Motor neuron (in vitro differentiated cells): ENCODE data around the gene DCUN1D1. TPM values are rescaled to one million over a fixed set of nuclear protein-coding genes. Genes with fewer than 3 reads are reported as not detected.

Experiments
- ATAC-seq, 8 experiments: fragments of 200-7000 bp; cut with Tn5 transposase; replicated peaks in 6 of 8; 2 replicates each; pipeline ENCODE4 v1.8.0; 2021; ENCODE audit warnings: mild to moderate bottlenecking in 8 of 8, moderate library complexity in 8 of 8
- H3K27ac ChIP-seq, 2 donors: fragments of 250-450 bp; sonication (Bioruptor Pico); 2 replicates each; pipeline ENCODE4 v1.9.0; 2021; ENCODE audit warnings: antibody characterized with exemption in 2 of 2, mild to moderate bottlenecking in 2 of 2, moderate library complexity in 1 of 2
- H3K4me1 ChIP-seq, 2 donors: fragments of 250-450 bp; sonication (Bioruptor Pico); replicated peaks in 1 of 2; 2 replicates each; pipeline ENCODE4 v1.6.1; 2021; ENCODE audit warnings: antibody characterized with exemption in 2 of 2, mild to moderate bottlenecking in 2 of 2, moderate library complexity in 1 of 2
- H3K4me3 ChIP-seq, 5 donors: fragments of 250-450 bp; sonication (Bioruptor Pico); 2 replicates each; pipeline ENCODE4 v1.9.0; 2021; ENCODE audit warnings: antibody characterized with exemption in 5 of 5, mild to moderate bottlenecking in 5 of 5, moderate library complexity in 4 of 5
- WGBS, 10 experiments: fragments of 450-650 bp; shearing (Covaris generic); methylation state at CpG; one replicate each; pipeline ENCODE4 v1.0.0; 2022; 5-methylcytosine and 5-hydroxymethylcytosine counted together
- in situ Hi-C, 9 experiments: fragments of 400-800 bp; cut with MboI; loops; one replicate each; pipeline ENCODE4 v1.15.0; 2021; ENCODE audit warnings: low sequenced_read_pairs in 9 of 9, low pct_unique_long_range_greater_than_20kb in 2 of 9; ENCODE audit not compliant: unreplicated experiment in 9 of 9
- total RNA-seq, 8 experiments: library from RNA; unstranded; fragments of 300-600 nt; gene quantifications; 2 replicates each; pipeline versions ENCODE4 v1.2.3 to v1.2.4, GENCODE V29; 2022

The DCUN1D1 gene
- total RNA-seq, 8 experiments from 2014 or later, result 15.2 to 29.6 (median 24.4) TPM

DNA sequence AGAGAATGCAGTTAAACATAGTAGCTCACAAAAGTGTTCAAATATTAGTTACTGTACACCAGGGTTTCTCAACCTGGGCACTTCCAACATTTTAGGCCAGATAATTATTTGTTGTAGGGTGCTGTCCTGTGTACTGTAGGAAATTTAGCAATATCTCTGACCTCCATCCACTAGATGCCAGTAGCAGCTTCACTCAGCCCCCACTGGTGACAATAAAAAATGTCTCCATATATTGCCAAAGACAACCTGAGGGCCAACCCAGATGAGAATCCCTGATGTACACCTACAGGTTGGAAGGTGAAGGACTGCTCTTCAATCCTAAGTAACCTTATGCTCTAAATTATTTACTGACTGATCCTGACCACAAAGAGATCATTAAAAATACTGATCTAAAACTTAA lies 32.5 kb downstream of the DCUN1D1 start:
- no peak overlapping the region for H3K27ac ChIP-seq
- H3K4me1 ChIP-seq, result no peaks in the 10 kb centered on the region
- in situ Hi-C loops, result no loop called here
- no peak overlapping the region for H3K4me3 ChIP-seq
- peak in 2 of 8 experiments; percentile 18 to 31 for ATAC-seq

DNA sequence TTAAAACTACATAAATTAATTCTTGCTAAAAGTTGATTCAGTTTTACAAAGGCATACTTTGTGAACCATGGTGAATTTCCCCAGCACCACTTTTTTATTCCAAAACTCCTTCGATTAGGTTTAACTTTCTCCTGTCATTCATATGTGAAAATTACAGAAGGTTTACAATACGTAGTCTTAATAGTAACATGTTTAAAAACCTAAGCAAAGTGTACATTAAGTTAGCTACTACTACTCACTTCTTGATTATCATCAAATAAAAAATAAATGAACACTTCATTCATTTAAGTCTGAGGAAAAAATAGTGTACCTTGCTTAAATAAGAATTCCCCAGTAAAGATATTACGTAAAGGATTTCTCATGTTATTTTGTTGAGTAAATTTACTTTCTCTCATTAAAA lies 38.6 kb downstream of the DCUN1D1 start:
- no peaks in the 10 kb centered on the region for H3K4me1 ChIP-seq
- in situ Hi-C loops, result no loop called here
- no peak overlapping the region for H3K4me3 ChIP-seq
- no peak for ATAC-seq
- 84 to 100% (median 96%) methylated on average over 1 to 3 of the region's 3 CpGs; no CpG with 5 or more reads in 1 of the 10 experiments for WGBS, 10 experiments
- no peak overlapping the region for H3K27ac ChIP-seq

DNA sequence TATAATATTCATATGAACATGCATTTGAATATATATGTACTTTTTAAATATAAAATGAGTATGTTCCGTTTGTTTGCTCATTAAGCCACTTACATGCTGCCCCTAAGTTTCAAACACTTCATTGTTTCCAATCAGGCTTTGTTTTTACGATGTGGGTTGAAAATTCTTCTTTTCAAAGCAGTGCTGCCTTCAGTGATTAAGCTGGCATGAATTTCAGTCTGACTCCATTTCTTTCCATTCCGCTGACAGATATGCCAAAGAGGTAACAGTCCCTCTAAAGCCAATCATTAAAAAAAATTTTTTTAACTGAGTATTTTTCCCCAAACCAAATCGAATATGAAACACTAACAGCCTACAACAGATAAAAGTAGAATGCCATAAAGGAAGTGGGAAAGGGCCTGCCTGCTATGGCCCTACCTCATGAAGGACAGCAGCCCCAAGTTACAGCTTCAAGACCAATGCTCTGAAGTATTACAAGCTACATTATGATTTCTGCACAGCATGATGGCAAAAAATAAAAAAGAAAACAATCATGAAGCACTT lies 40.0 kb downstream of the DCUN1D1 start:
- in situ Hi-C loops, result no loop called here
- 60 to 92% (median 86%) methylated on average over 1 to 4 of the region's 4 CpGs for WGBS, 10 experiments
- no peaks in the 10 kb centered on the region for H3K4me1 ChIP-seq
- H3K4me3 ChIP-seq, result no peak overlapping the region
- ATAC-seq, result no peak
- no peak overlapping the region for H3K27ac ChIP-seq

DNA sequence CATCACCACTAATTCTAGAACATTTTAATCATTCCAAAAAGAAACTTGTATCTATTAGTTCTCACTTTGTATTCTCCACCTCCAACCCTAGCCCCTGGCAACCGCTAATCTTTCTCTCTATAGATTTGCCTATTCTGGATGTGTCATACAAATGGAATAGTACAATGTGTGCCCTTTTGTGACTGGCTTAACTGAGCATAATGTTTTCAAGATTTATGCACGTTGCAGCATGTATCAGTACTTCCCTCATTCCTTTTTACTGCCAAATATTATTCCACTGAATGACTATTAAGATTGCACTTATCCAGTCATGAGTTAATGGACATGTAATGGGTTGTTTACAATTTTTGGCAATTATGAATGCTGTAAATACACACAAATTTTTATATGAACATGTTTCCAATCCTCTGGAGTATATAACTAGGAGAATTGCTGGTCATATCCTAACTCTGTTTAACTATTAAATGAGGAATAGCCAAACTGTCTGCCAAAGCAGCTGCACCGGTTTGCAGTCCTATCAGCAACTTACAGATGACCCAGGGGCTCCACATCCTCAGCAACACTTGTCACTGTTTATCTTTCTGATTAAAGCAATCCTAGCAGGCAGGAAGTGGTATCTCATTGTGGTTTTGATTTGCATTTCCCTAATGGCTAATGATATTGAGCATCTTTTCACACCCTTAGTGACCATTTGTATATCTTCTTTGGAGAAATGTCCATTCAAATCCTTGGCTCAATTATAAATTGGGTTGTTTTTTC lies 42.9 kb downstream of the DCUN1D1 start:
- H3K4me3 ChIP-seq, result no peak overlapping the region
- no peak overlapping the region for H3K27ac ChIP-seq
- WGBS, 10 experiments, result 53 to 100% (median 72%) methylated on average over 1 to 3 of the region's 3 CpGs; no CpG with 5 or more reads in 1 of the 10 experiments
- in situ Hi-C loops, result no loop called here
- no peaks in the 10 kb centered on the region for H3K4me1 ChIP-seq
- ATAC-seq, result peak in 1 of 8 experiments; percentile 33

DNA sequence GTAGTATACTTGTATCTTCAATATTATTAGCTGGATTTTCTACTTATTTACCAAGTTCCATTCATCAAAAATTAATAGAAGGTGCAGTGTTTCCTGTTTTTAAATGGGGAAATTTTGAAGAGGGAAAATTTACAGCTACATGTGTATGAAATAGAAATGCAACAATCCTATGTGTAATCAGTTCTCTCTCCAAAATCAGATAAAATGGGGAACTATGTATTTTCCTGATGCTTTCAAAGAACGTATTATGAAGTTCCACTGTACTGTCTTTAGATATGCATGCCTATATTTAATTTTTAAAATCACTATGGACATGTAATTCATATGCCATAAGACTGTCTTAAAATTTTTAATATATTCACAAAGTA lies 43.4 kb downstream of the DCUN1D1 start:
- ATAC-seq, result no peak
- in situ Hi-C loops, result no loop called here
- Histone ChIP-seq H3K4me1 (no peaks in the 10 kb centered on the region), H3K4me3 (no peak overlapping the region), H3K27ac (no peak overlapping the region)
- WGBS, 10 experiments, result 63 to 100% (median 90%) methylated on average over 1 of the region's 1 CpG

DNA sequence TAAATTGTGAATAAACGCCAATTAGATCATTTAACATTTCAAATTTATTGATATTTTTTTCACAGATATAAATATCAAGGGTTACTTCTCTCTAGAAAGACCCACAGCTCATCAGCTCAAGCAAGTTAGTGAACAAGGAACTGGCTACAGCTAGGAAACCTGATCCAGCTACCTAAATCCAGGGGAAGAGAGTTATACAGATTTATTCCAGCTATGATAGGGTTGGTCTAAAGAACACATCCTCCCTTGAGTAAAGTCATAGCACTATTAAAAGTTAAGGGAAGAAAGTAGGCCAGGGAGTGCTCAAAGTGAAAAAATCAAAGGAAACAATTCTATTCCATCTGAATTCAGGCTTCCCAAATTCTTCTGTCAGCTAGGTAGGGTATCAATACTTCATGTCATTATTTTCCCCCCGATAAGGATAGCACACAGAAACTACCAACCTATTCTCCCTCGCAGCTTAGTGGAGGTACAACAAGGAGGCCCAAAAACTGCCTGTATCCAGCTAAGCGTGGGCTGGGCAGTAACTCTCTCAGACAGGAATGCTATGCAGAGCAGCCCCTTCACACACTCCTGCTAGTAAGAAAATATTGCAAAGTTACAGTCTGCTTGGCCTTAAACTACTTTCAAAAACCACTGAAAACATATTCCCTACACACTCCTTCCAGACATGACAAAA lies 44.0 kb downstream of the DCUN1D1 start:
- H3K4me1 ChIP-seq, result no peaks in the 10 kb centered on the region
- whole genome bisulfite sequencing, 10 experiments, result 60 to 100% (median 90%) methylated on average over 1 to 4 of the region's 4 CpGs; no CpG with 5 or more reads in 2 of the 10 experiments
- H3K4me3 ChIP-seq, result no peak overlapping the region
- in situ Hi-C loops, result no loop called here
- H3K27ac ChIP-seq, result no peak overlapping the region
- peak in 1 of 8 experiments; percentile 31 for ATAC-seq

DNA sequence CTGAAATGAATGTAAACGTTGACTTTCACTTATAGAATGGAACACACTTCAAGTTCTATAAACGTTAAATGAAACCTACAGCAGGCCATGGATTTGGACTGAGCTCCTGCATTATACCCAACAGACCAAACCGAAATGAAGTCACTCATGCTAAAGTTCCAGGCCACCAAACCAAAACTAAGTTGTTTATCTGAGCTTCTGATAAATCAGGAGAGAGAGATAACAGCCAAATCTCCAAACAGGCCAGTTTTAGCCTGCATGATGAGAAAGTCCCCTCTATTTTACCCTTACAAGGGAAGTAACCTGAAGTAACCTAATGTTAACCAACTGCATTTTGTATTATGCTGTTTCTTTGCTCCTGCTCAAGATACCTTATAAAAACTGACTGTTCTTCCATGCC lies 44.5 kb downstream of the DCUN1D1 start:
- H3K27ac ChIP-seq, result no peak overlapping the region
- no peak for ATAC-seq
- in situ Hi-C loops, result no loop called here
- no peak overlapping the region for H3K4me3 ChIP-seq
- WGBS, 10 experiments, result 79 to 100% (median 95%) methylated on average over 1 to 3 of the region's 3 CpGs; no CpG with 5 or more reads in 1 of the 10 experiments
- H3K4me1 ChIP-seq, result no peaks in the 10 kb centered on the region

DNA sequence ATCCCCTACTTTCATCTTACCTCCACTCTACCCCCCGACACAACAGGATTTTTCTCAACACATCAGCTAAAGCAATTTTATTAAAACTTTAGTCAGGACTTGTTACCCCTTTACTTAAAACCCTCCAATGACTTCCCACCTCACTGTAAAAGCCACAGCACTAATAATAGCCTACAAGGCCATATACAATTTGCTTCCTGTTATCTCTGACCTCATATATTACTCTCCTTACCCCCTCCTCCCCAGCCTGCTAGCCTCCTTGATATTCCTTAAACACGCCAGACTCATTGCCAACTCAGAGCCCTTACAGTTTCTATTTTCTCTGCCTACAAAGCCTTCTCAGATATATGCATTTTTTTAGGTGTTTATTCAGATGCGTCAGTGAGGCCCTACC lies 54.4 kb downstream of the DCUN1D1 start:
- in situ Hi-C loops, result no loop called here
- 71 to 100% (median 92%) methylated on average over 1 to 3 of the region's 3 CpGs for WGBS, 10 experiments
- Histone ChIP-seq H3K27ac (no peak overlapping the region), H3K4me3 (no peak overlapping the region), H3K4me1 (no peaks in the 10 kb centered on the region)
- ATAC-seq, result no peak

DNA sequence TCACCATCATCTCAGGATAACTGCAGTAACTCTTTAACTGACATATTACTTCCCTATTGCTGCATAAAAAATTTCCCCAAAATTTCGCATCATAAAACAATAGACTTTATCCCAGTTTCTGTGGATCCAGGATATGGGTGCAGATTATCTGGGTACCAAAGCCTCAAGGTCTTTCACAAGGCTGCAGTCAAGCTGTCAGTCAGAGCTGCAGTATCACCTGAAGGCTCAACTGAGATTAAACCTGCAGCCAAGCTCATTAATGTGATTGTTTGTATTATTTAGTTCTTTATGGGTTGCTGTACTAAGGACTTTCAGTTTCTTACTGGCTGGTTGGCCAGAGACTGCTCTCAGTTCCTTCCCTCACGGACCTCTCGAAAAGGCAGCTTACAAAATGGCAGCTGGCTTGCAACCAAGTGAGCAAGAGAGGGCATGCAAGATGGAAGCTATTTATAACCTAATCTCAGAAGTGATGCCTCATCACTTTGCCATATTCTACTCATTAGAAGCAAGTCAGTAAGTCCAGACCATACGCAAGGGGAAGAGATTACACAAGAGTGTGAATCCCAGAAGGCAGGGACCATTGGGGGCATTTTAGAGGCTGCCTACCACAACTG lies 54.9 kb downstream of the DCUN1D1 start:
- peak in 2 of 8 experiments; percentile 27 to 63 for ATAC-seq
- H3K4me3 ChIP-seq, result no peak overlapping the region
- WGBS, 10 experiments, result 60 to 100% (median 91%) methylated on average over 1 to 4 of the region's 4 CpGs; no CpG with 5 or more reads in 3 of the 10 experiments
- H3K27ac ChIP-seq, result no peak overlapping the region
- H3K4me1 ChIP-seq, result no peaks in the 10 kb centered on the region
- in situ Hi-C loops, result no loop called here

DNA sequence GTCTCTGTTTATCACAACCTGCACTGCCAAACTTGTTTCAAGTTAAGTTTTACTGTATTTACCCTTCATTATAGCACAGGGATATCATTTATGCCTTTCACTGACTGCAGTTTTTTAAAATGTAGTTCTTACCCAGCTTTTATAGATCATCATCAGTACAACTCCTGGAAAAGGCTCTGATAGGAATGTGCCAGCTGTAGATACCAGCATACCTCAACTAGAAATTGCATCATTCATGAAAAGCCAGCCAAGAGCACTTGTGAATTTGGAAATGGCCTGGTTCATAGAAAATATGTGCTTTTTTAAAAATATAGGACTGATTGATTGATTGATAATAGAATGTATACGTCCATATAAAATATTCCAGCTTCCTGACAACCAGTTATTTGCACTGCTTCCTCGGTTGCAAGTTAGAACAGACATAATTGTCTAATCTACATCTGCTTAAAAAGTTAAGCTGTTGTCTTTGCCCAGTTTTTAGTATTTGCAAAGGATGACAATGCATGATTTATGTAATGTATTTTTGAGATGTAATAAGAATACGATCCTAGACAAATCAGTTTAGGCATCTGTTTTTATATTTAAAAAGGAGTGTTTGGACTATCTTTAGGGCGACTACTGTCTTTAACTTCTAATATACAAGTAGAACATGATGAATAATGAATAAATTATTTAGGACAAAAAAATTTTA lies 58.5 kb downstream of the DCUN1D1 start:
- in situ Hi-C loops, result no loop called here
- no peak for ATAC-seq
- Histone ChIP-seq H3K4me1 (no peaks in the 10 kb centered on the region), H3K4me3 (no peak overlapping the region), H3K27ac (no peak overlapping the region)
- 53 to 96% (median 90%) methylated on average over 2 to 4 of the region's 4 CpGs for WGBS, 10 experiments

DNA sequence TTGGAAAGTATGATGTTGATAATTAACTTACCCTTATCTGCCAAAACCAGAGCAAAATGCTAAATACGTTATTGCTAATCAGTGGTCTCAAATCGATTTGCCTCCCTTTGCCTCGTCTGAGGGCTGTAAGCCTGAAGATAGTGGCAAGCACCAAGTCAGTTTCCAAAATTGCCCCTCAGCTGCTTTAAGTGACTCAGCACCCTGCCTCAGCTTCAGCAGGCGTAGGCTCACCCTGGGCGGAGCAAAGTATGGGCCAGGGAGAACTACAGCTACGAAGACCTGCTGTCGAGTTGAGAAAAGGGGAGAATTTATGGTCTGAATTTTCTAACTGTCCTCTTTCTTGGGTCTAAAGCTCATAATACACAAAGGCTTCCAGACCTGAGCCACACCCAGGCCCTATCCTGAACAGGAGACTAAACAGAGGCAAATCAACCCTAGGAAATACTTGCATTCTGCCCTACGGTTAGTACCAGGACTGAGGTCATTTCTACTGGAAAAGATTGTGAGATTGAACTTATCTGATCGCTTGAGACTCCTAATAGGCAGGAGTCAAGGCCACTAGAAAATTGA lies 59.7 kb downstream of the DCUN1D1 start:
- Histone ChIP-seq H3K27ac (no peak overlapping the region), H3K4me1 (no peaks in the 10 kb centered on the region), H3K4me3 (no peak overlapping the region)
- ATAC-seq, result peak in 7 of 8 experiments; percentile 16 to 85 (median 47)
- WGBS, 10 experiments, result 48 to 100% (median 68%) methylated on average over 1 to 9 of the region's 9 CpGs
- in situ Hi-C loops, result no loop called here

DNA sequence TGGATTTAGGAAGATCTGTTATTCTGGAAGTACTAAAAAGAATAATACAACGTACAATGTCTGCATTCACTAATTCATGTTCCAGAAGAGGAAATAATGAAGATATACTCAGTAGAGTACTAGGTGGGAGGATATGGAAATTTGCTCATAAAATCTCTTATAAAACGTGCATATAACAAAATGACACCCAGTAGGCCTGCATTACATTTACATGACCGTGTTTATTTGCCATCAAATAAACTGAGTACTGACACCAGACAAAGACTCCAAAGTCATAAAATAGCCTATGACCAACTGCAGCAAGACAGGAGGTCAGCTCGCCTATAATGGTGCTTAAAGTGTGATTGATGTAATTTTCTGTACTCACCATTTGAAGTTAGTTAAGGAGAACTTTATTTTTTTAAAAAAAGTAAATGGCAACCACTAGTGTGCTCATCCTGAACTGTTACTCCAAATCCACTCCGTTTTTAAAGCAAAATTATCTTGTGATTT lies 60.4 kb downstream of the DCUN1D1 start:
- in situ Hi-C loops, result no loop called here
- no peak overlapping the region for H3K27ac ChIP-seq
- no peaks in the 10 kb centered on the region for H3K4me1 ChIP-seq
- ATAC-seq, result no peak
- no peak overlapping the region for H3K4me3 ChIP-seq
- WGBS, 10 experiments, result 53 to 94% (median 73%) methylated on average over 2 to 5 of the region's 5 CpGs
